Naive B cell (primary cell): ENCODE data around the gene NDUFA7. TPM values are rescaled to one million over a fixed set of nuclear protein-coding genes. Genes with fewer than 3 reads are reported as not detected.
"Not testable (repeated sequence)": the region's sequence is repeated elsewhere in the genome, so short reads cannot be mapped to it uniquely, and the experiment has no call there.

ENCODE experiments used
- ATAC-seq, 2 donors: fragments of 150-1000 bp; cut with Tn5 transposase; 2 replicates each; pipeline ENCODE4 v1.10.0; 2021; ENCODE audit warnings: low read depth in 2 of 2, mild to moderate bottlenecking in 2 of 2, moderate library complexity in 2 of 2
- DNase-seq: peaks from one replicate; pipeline ENCODE4 v3.0.0; 2022
- H3K27ac Mint-ChIP-seq, 6 donors: one replicate each; pipeline ENCODE4 v1.8.0; 2020 to 2022; ENCODE audit warnings: mild to moderate bottlenecking in 6 of 6, mixed read lengths in 6 of 6, moderate library complexity in 5 of 6, inconsistent platforms in 2 of 6
- H3K27me3 Mint-ChIP-seq, 3 donors: one replicate each; pipeline ENCODE4 v1.8.0; 2021 to 2022; ENCODE audit warnings: mixed read lengths in 3 of 3, mild to moderate bottlenecking in 1 of 3
- H3K36me3 Mint-ChIP-seq, 2 donors: one replicate each; pipeline ENCODE4 v1.8.0; 2020 to 2022; ENCODE audit warnings: mixed read lengths in 2 of 2, inconsistent platforms in 1 of 2, mild to moderate bottlenecking in 1 of 2
- H3K4me1 Mint-ChIP-seq, 3 donors: one replicate each; pipeline ENCODE4 v1.8.0; 2020 to 2022; ENCODE audit warnings: mixed read lengths in 3 of 3, inconsistent platforms in 1 of 3, mild to moderate bottlenecking in 1 of 3, moderate library complexity in 1 of 3
- H3K4me3 Mint-ChIP-seq, 8 donors: one replicate each; pipeline ENCODE4 v1.8.0; 2020 to 2022; ENCODE audit warnings: mild to moderate bottlenecking in 8 of 8, mixed read lengths in 8 of 8, moderate library complexity in 8 of 8, inconsistent platforms in 2 of 8
- H3K9me3 Mint-ChIP-seq, 7 donors: one replicate each; pipeline ENCODE4 v1.8.0; 2020 to 2022; ENCODE audit warnings: mixed read lengths in 7 of 7, mild to moderate bottlenecking in 5 of 7, inconsistent platforms in 2 of 7, moderate library complexity in 1 of 7
- polyA plus RNA-seq, 6 donors: library from polyadenylated mRNA; unstranded; fragments of 300-500 nt; fragmentation: Illumina TruSeq; gene quantifications; one replicate each; pipeline ENCODE4 v1.2.3, GENCODE V29; 2021; ENCODE audit warnings: low read depth in 6 of 6

NDUFA7 gene
- polyA plus RNA-seq, 6 donors from 2014 or later: 117 to 143 (median 128) TPM

GRCh38 chr19:8307400-8307964, 13.7 kb downstream of the NDUFA7 start:
- DNase-seq (no peak), ATAC-seq (no peak)
- Mint-ChIP-seq H3K27me3 (no peaks in the 10 kb centered on the region), H3K9me3 (no peaks in the 10 kb centered on the region), H3K36me3 (no peaks in the 10 kb centered on the region), H3K4me1 (peaks cover 19 to 32% (median 26%) of the 10 kb centered on the region in 3 donors), H3K4me3 (peak overlapping the region; percentile 82 to 94 (median 92)), H3K27ac (peak overlapping the region; percentile 9 to 93 (median 86))

- Mint-ChIP-seq H3K4me1 (peaks cover 19 to 32% (median 26%) of the 10 kb centered on the region in 3 donors), H3K27ac (peak overlapping the region in 3 of 6 donors; percentile 51 to 86 (median 82)), H3K36me3 (no peaks in the 10 kb centered on the region), H3K27me3 (no peaks in the 10 kb centered on the region), H3K9me3 (no peaks in the 10 kb centered on the region), H3K4me3 (peak overlapping the region; percentile 82 to 94 (median 92))
- DNase-seq: no peak
- no peak for ATAC-seq
Measured at GRCh38 chr19:8306235-8307054, 14.7 kb downstream of the NDUFA7 start.

GRCh38 chr19:8305798-8306197, 15.4 kb downstream of the NDUFA7 start:
- ATAC-seq (no peak), DNase-seq (no peak)
- Mint-ChIP-seq H3K36me3 (no peaks in the 10 kb centered on the region), H3K27me3 (no peaks in the 10 kb centered on the region), H3K9me3 (no peaks in the 10 kb centered on the region), H3K4me3 (peak overlapping the region in 2 of 8 donors; percentile 47 to 92), H3K4me1 (peaks cover 19 to 32% (median 26%) of the 10 kb centered on the region in 3 donors), H3K27ac (peak overlapping the region in 1 of 6 donors; percentile 51)

GRCh38 chr19:8304841-8305621, 16.1 kb downstream of the NDUFA7 start:
- Mint-ChIP-seq H3K36me3 (no peaks in the 10 kb centered on the region), H3K27ac (peak overlapping the region in 1 of 6 donors; percentile 44), H3K4me1 (peaks cover 19 to 32% (median 26%) of the 10 kb centered on the region in 3 donors)

GRCh38 chr19:8302734-8303133, 18.4 kb downstream of the NDUFA7 start:
- Mint-ChIP-seq H3K27ac (no peak overlapping the region), H3K4me3 (no peak overlapping the region), H3K4me1 (peaks cover 9 to 17% (median 16%) of the 10 kb centered on the region in 3 donors), H3K27me3 (no peaks in the 10 kb centered on the region), H3K9me3 (no peaks in the 10 kb centered on the region), H3K36me3 (no peaks in the 10 kb centered on the region)
- no peak for DNase-seq
- ATAC-seq: no peak

More at GRCh38 chr19:8304841-8305621, 16.1 kb downstream of the NDUFA7 start:
- H3K27me3 Mint-ChIP-seq: no peaks in the 10 kb centered on the region
- no peak for DNase-seq
- peak overlapping the region in 1 of 8 donors; percentile 38 for H3K4me3 Mint-ChIP-seq
- H3K9me3 Mint-ChIP-seq: no peaks in the 10 kb centered on the region
- ATAC-seq: no peak

GRCh38 chr19:8302357-8302691, 18.9 kb downstream of the NDUFA7 start:
- H3K4me3 Mint-ChIP-seq: no peak overlapping the region
- H3K27ac Mint-ChIP-seq: no peak overlapping the region
- no peaks in the 10 kb centered on the region for H3K27me3 Mint-ChIP-seq
- no peak for ATAC-seq
- H3K9me3 Mint-ChIP-seq: no peaks in the 10 kb centered on the region
- no peaks in the 10 kb centered on the region for H3K36me3 Mint-ChIP-seq
- H3K4me1 Mint-ChIP-seq: peaks cover 5 to 13% (median 13%) of the 10 kb centered on the region in 3 donors
- DNase-seq: no peak

- H3K4me3 Mint-ChIP-seq, H3K27ac Mint-ChIP-seq, H3K4me1 Mint-ChIP-seq, H3K27me3 Mint-ChIP-seq, DNase-seq, H3K36me3 Mint-ChIP-seq, H3K9me3 Mint-ChIP-seq: not testable (repeated sequence)
- peak in 1 of 2 donors; percentile 49 for ATAC-seq
Measured at GRCh38 chr19:8291337-8291736, 29.8 kb downstream of the NDUFA7 start.

GRCh38 chr19:8276508-8276907, 44.7 kb downstream of the NDUFA7 start:
- ATAC-seq: peak; percentile 46 to 50
- H3K9me3 Mint-ChIP-seq, H3K27me3 Mint-ChIP-seq, H3K27ac Mint-ChIP-seq, H3K4me3 Mint-ChIP-seq, H3K36me3 Mint-ChIP-seq, H3K4me1 Mint-ChIP-seq, DNase-seq: not testable (repeated sequence)

- H3K9me3 Mint-ChIP-seq: no peaks in the 10 kb centered on the region
- ATAC-seq: no peak
- H3K4me3 Mint-ChIP-seq: peak overlapping the region; percentile 81 to 95 (median 92)
- H3K27me3 Mint-ChIP-seq: no peaks in the 10 kb centered on the region
- H3K27ac Mint-ChIP-seq: peak overlapping the region; percentile 96 to 98 (median 98)
- peaks cover 20 to 29% (median 21%) of the 10 kb centered on the region in 3 donors for H3K4me1 Mint-ChIP-seq
- H3K36me3 Mint-ChIP-seq: no peaks in the 10 kb centered on the region
- no peak for DNase-seq
Measured at GRCh38 chr19:8269724-8270123, 51.5 kb downstream of the NDUFA7 start.

GRCh38 chr19:8265872-8266271, 55.3 kb downstream of the NDUFA7 start:
- Mint-ChIP-seq H3K4me1 (peaks cover 17 to 29% (median 20%) of the 10 kb centered on the region in 3 donors), H3K27ac (peak overlapping the region in 1 of 6 donors; percentile 57), H3K4me3 (peak overlapping the region in 1 of 8 donors; percentile 67), H3K36me3 (no peaks in the 10 kb centered on the region), H3K9me3 (no peaks in the 10 kb centered on the region), H3K27me3 (no peaks in the 10 kb centered on the region)
- ATAC-seq (no peak), DNase-seq (no peak)

- not testable (repeated sequence) for H3K4me3 Mint-ChIP-seq, DNase-seq, H3K27me3 Mint-ChIP-seq, ATAC-seq, H3K9me3 Mint-ChIP-seq, H3K36me3 Mint-ChIP-seq
- Mint-ChIP-seq H3K4me1 (peaks cover 14 to 21% (median 19%) of the 10 kb centered on the region in 3 donors), H3K27ac (peak overlapping the region in 1 of 6 donors; percentile 56)
Measured at GRCh38 chr19:8264248-8264647, 56.9 kb downstream of the NDUFA7 start.

- Mint-ChIP-seq H3K27ac (peak overlapping the region in 1 of 6 donors; percentile 66), H3K4me3 (no peak overlapping the region), H3K36me3 (peaks cover 0 to 19% of the 10 kb centered on the region in 2 donors), H3K27me3 (no peaks in the 10 kb centered on the region), H3K4me1 (peaks cover 5 to 10% (median 8%) of the 10 kb centered on the region in 3 donors), H3K9me3 (no peaks in the 10 kb centered on the region)
- DNase-seq: no peak
- no peak for ATAC-seq
Measured at GRCh38 chr19:8262431-8262830, 58.7 kb downstream of the NDUFA7 start.

- Mint-ChIP-seq H3K36me3 (peaks cover 0 to 19% of the 10 kb centered on the region in 2 donors), H3K4me1 (peaks cover 3 to 10% (median 8%) of the 10 kb centered on the region in 3 donors), H3K27me3 (no peaks in the 10 kb centered on the region), H3K9me3 (no peaks in the 10 kb centered on the region), H3K27ac (no peak overlapping the region), H3K4me3 (no peak overlapping the region)
- no peak for DNase-seq
- ATAC-seq: no peak
Measured at GRCh38 chr19:8261881-8262280, 59.3 kb downstream of the NDUFA7 start.
